GM23338 (cell line): ENCODE data around the gene AGAP1.

Source experiments
- CREB1 ChIP-seq: fragments of 250-450 bp; sonication (Bioruptor Pico); IDR thresholded peaks from 2 replicates; pipeline ENCODE4 v1.5.0; 2020; ENCODE audit warnings: low read depth, mild to moderate bottlenecking, moderate library complexity
- CTCF ChIP-seq, 2 experiments: fragments of 200-600 bp in 1 of 2; sonication (generic) in 1 of 2; conservative IDR thresholded peaks; 2 replicates each; pipeline versions ENCODE4 v1.5.1 to v1.6.1; 2016 to 2017; ENCODE audit warnings: antibody characterized with exemption in 2 of 2, low read depth in 2 of 2, mild to moderate bottlenecking in 2 of 2, moderate library complexity in 1 of 2
- EZH2 ChIP-seq: fragments of 200-600 bp; sonication (generic); IDR thresholded peaks from one replicate; pipeline ENCODE4 v1.8.0; 2017; ENCODE audit warnings: antibody characterized with exemption, mild to moderate bottlenecking, low read depth; ENCODE audit not compliant: unreplicated experiment
- EZH2phosphoT487 ChIP-seq: fragments of 200-600 bp; sonication (generic); IDR thresholded peaks from one replicate; pipeline ENCODE4 v1.8.1; 2018; ENCODE audit warnings: antibody characterized with exemption; ENCODE audit not compliant: unreplicated experiment
- JUNB ChIP-seq: IDR thresholded peaks from one replicate; pipeline ENCODE4 v1.6.1; 2016; ENCODE audit warnings: antibody characterized with exemption; ENCODE audit not compliant: unreplicated experiment
- NANOG ChIP-seq: IDR thresholded peaks from 2 replicates; pipeline ENCODE4 v1.6.1; 2016; ENCODE audit warnings: antibody characterized with exemption, borderline replicate concordance
- POLR2AphosphoS5 ChIP-seq: IDR thresholded peaks from 2 replicates; pipeline ENCODE4 v1.6.1; 2016; ENCODE audit warnings: antibody characterized with exemption, low read depth
- ZNF114 ChIP-seq: fragments of 250-450 bp; sonication (Bioruptor Pico); IDR thresholded peaks from 2 replicates; pipeline ENCODE4 v1.5.0; 2020; ENCODE audit warnings: mild to moderate bottlenecking, moderate library complexity
- ZNF331 ChIP-seq: fragments of 250-450 bp; sonication (Bioruptor Pico); IDR thresholded peaks from 2 replicates; pipeline ENCODE4 v1.5.0; 2020; ENCODE audit warnings: low read depth, mild to moderate bottlenecking, moderate library complexity
- TF ChIP-seq, protein P1 (sequence below): IDR thresholded peaks from one replicate; pipeline ENCODE4 v1.6.1; 2018; ENCODE audit warnings: antibody characterized with exemption; ENCODE audit not compliant: unreplicated experiment
- TF ChIP-seq, protein P2 (sequence below): IDR thresholded peaks from 2 replicates; pipeline ENCODE4 v1.6.1; 2016; ENCODE audit warnings: antibody characterized with exemption
- TF ChIP-seq, protein P3 (sequence below): fragments of 250-450 bp; sonication (Bioruptor Pico); IDR thresholded peaks from 2 replicates; pipeline ENCODE4 v1.5.0; 2020; ENCODE audit warnings: mild to moderate bottlenecking, moderate library complexity

- TF ChIP-seq CTCF (conservative IDR thresholded peaks at IDR 0.05; ENCODE audit: low read depth in 2 of 2) = no peak
- TF ChIP-seq POLR2AphosphoS5 = no peak
- no peak for TF ChIP-seq EZH2
- TF ChIP-seq, protein P1, sequence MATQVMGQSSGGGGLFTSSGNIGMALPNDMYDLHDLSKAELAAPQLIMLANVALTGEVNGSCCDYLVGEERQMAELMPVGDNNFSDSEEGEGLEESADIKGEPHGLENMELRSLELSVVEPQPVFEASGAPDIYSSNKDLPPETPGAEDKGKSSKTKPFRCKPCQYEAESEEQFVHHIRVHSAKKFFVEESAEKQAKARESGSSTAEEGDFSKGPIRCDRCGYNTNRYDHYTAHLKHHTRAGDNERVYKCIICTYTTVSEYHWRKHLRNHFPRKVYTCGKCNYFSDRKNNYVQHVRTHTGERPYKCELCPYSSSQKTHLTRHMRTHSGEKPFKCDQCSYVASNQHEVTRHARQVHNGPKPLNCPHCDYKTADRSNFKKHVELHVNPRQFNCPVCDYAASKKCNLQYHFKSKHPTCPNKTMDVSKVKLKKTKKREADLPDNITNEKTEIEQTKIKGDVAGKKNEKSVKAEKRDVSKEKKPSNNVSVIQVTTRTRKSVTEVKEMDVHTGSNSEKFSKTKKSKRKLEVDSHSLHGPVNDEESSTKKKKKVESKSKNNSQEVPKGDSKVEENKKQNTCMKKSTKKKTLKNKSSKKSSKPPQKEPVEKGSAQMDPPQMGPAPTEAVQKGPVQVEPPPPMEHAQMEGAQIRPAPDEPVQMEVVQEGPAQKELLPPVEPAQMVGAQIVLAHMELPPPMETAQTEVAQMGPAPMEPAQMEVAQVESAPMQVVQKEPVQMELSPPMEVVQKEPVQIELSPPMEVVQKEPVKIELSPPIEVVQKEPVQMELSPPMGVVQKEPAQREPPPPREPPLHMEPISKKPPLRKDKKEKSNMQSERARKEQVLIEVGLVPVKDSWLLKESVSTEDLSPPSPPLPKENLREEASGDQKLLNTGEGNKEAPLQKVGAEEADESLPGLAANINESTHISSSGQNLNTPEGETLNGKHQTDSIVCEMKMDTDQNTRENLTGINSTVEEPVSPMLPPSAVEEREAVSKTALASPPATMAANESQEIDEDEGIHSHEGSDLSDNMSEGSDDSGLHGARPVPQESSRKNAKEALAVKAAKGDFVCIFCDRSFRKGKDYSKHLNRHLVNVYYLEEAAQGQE = no peak
- TF ChIP-seq CREB1 = no peak
- TF ChIP-seq EZH2phosphoT487 = no peak
- TF ChIP-seq JUNB = no peak
- TF ChIP-seq ZNF331 (CRISPR knock-in tag) = no peak
- TF ChIP-seq ZNF114 (CRISPR knock-in tag) = no peak
- TF ChIP-seq, protein P2, sequence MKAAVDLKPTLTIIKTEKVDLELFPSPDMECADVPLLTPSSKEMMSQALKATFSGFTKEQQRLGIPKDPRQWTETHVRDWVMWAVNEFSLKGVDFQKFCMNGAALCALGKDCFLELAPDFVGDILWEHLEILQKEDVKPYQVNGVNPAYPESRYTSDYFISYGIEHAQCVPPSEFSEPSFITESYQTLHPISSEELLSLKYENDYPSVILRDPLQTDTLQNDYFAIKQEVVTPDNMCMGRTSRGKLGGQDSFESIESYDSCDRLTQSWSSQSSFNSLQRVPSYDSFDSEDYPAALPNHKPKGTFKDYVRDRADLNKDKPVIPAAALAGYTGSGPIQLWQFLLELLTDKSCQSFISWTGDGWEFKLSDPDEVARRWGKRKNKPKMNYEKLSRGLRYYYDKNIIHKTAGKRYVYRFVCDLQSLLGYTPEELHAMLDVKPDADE = no peak
- TF ChIP-seq, protein P3, sequence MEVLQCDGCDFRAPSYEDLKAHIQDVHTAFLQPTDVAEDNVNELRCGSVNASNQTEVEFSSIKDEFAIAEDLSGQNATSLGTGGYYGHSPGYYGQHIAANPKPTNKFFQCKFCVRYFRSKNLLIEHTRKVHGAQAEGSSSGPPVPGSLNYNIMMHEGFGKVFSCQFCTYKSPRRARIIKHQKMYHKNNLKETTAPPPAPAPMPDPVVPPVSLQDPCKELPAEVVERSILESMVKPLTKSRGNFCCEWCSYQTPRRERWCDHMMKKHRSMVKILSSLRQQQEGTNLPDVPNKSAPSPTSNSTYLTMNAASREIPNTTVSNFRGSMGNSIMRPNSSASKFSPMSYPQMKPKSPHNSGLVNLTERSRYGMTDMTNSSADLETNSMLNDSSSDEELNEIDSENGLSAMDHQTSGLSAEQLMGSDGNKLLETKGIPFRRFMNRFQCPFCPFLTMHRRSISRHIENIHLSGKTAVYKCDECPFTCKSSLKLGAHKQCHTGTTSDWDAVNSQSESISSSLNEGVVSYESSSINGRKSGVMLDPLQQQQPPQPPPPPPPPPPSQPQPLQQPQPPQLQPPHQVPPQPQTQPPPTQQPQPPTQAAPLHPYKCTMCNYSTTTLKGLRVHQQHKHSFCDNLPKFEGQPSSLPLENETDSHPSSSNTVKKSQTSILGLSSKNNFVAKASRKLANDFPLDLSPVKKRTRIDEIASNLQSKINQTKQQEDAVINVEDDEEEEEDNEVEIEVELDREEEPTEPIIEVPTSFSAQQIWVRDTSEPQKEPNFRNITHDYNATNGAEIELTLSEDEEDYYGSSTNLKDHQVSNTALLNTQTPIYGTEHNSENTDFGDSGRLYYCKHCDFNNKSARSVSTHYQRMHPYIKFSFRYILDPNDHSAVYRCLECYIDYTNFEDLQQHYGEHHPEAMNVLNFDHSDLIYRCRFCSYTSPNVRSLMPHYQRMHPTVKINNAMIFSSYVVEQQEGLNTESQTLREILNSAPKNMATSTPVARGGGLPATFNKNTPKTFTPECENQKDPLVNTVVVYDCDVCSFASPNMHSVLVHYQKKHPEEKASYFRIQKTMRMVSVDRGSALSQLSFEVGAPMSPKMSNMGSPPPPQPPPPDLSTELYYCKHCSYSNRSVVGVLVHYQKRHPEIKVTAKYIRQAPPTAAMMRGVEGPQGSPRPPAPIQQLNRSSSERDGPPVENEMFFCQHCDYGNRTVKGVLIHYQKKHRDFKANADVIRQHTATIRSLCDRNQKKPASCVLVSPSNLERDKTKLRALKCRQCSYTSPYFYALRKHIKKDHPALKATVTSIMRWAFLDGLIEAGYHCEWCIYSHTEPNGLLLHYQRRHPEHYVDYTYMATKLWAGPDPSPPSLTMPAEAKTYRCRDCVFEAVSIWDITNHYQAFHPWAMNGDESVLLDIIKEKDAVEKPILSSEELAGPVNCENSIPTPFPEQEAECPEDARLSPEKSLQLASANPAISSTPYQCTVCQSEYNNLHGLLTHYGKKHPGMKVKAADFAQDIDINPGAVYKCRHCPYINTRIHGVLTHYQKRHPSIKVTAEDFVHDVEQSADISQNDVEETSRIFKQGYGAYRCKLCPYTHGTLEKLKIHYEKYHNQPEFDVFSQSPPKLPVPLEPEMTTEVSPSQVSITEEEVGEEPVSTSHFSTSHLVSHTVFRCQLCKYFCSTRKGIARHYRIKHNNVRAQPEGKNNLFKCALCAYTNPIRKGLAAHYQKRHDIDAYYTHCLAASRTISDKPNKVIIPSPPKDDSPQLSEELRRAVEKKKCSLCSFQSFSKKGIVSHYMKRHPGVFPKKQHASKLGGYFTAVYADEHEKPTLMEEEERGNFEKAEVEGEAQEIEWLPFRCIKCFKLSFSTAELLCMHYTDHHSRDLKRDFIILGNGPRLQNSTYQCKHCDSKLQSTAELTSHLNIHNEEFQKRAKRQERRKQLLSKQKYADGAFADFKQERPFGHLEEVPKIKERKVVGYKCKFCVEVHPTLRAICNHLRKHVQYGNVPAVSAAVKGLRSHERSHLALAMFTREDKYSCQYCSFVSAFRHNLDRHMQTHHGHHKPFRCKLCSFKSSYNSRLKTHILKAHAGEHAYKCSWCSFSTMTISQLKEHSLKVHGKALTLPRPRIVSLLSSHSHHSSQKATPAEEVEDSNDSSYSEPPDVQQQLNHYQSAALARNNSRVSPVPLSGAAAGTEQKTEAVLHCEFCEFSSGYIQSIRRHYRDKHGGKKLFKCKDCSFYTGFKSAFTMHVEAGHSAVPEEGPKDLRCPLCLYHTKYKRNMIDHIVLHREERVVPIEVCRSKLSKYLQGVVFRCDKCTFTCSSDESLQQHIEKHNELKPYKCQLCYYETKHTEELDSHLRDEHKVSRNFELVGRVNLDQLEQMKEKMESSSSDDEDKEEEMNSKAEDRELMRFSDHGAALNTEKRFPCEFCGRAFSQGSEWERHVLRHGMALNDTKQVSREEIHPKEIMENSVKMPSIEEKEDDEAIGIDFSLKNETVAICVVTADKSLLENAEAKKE = no peak
- no peak for TF ChIP-seq NANOG
Observed at GRCh38 chr2:235557903-235558302, 64.1 kb downstream of the AGAP1 start.
